Erythroblast (primary cell): ENCODE measurements around the gene NOL9.

Experiments
- GATA1 ChIP-seq: IDR thresholded peaks from 2 replicates; pipeline ENCODE4 v1.6.1; 2011; ENCODE audit warnings: low read depth, mild to moderate bottlenecking, control low read depth, low read length, moderate library complexity
- POLR2A ChIP-seq: IDR thresholded peaks from 2 replicates; pipeline ENCODE4 v1.6.1; 2011; ENCODE audit warnings: mild to moderate bottlenecking, low read length

DNA sequence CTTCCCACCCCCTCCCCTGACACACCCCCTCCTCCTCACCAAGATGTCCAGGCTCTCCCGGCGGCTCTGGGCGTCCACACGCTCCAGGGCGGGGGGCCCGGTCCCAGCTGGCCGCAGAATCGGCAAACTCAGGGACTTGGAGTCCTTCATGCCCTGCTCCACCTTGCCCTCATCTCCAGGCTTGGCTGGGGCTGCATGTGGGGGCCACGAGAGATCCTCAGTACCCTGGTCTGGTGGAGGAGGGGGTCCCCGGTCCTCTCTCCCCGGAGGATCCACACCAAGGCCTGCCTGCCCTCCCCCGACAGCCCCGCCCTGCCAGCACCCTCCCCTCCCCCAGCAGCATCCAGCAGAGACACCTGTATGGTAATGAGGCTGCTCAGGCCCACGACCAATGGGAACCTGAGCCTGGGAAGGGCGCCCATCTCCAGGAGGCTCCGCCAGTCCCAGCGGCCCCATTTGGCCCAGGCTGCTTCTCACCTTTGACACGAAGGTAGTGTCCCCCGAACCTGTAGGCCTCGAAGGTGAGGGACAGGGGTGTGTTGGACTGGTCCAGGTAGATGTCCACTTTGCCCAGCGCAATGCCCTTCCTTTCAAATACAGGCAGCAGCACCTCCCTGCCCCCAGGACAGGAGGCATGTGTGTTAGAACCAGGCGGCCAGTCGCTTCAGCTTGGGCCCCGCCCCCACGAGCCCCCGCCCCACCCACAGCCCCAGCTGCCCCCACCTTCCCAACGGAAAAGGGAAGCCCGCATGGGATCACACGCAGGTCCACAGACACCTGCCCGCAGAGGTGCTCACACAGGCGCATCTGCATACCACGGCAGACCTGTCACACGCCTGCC is 80.1 kb downstream of the NOL9 start:
- TF ChIP-seq POLR2A: no peak
- TF ChIP-seq GATA1: no peak
